Right forelimb (tissue), 1 donor: ENCODE measurements around the gene KLK12.
"Not testable (repeated sequence)": the region's sequence is repeated elsewhere in the genome, so short reads cannot be mapped to it uniquely, and the experiment has no call there.

Experiments
- DNase-seq: peaks from one replicate; pipeline ENCODE4 v3.0.0-alpha.2; 2018

The KLK12 gene

DNA sequence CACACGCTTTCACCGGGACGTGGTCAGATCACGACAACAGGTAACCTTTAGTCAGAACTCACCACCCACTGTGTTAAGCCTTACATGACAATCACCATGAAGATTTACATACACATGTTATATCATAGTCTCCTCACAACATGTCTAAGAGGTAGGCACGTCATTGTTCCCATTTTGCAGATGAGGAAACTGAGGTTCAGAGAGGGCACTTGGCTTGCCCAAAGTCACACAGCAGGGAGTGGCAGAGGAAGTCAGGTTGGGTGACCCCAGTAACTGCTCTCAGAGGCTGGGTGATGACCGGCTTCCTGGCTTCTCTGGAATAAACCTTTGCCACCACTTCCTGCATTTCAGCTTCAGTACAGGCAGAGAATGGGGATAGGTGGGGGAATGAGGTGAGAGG, 20.6 kb downstream of the KLK12 start:
- no peak for DNase-seq

DNA sequence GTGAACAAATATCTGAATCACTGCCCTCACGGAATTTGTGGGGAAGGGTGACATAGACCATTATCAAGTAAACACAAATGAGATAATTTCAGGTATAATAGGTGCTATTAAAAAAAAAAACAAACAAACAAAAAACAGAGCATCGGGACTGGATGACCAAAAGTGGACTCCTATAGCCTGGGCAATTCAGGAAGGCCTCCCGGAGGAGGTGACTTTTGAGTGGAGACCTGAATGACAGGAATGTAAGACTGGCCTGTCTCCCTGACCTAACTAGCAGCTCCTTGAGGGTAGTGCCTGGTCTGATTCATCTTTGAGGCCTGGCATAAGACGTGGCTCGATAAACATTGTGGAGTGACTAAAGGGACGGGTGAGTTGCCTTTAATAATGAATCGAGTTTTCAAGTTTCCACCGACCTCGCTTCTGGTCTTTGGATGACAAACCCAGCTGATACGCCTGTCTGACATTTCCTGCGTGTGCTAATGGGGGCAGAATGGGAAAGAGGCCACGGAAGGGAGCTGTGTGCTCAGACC, 22.1 kb downstream of the KLK12 start:
- no peak for DNase-seq

DNA sequence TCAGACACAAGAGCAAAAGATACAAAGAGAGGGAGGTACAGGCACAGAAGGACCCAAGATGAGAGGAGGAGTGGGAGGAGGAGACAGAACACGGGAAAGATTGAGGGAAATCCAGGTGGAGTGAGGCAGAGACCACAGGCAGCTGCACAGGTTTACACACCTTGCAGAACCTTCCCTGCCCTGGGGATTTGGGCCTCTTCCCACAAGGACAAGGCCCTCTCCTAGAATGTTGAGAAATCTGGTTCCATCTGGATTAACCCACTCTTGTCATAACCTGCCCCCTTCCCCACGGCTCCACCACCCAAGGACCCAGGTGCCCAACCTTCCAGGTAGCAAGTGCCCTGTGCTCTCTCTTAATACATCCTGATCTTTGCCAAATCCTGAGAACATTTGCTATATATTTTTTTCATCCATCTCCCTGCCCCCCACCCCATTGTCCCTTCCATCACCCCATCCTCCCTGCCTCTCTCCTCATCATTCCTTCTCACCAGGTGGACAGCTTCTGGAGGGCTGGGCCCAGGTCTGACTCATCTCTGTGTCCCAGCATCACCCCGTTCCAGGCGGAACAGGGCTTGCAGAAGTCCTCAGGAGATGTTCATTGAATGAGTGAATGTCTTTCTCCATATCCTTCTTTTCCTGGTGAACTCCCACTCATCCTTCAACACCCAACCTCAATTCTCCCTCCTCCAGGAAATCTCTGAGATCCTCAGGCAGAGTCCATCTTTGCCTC, 24.6 kb downstream of the KLK12 start:
- DNase-seq, result no peak

DNA sequence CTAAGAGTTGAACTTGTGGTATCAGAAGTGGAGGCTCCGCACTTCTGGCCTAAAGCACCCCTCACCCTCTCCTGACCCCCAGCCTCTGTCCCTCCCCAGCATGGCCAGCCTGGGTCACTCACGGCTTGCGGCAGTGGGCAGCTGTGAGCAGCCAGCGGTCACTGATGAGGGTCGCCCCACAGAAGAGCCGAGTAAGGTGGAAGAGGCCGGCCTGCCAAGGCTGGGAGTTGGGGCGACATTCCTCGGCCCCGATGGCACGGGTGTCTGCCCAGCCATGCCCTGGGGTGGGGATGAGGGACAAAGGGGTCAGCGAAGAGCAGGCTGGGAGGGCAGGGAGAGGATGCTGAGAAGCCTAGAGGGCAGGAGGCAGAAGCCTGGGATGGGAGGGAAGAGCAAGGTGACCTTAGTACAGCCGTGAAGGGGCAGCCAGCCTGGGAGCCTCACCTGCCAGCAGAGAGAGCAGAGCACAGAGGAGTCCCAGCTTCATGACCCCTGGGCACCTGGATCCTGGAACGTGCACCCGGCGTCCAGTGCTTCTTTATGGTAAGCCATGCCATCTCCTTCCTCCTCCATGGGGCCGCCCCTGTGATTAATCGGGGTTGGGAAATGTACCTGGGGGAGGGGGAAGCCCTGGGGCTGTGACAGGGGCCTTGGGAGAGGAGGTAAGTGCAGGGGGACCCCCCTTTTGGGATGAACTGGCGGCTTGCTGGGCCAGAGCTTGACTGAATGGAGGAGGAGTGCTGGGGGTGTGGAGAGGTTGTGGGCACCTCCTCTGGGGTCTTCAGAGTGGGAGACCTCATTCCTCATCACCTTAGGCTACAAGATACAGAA, 25.5 kb downstream of the KLK12 start:
- no peak for DNase-seq

DNA sequence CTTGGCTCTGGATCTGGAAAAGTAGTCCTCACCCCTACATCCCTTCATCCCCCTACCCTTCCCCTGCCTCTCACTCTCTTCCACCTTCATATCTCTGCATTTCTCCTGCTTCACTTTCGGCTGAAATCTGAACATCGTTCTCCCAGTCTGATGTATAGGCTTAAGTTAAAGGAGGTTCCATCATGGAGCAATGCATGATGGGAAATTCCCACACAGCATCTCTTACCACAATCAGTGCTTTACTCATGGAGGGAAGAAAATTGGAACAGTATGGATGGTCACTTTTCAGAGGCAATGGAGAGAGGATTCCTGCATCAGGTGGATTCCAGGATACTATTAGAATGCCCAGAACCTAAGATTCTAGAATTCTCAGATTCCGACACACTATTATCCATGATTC, 27.3 kb downstream of the KLK12 start:
- no peak for DNase-seq

DNA sequence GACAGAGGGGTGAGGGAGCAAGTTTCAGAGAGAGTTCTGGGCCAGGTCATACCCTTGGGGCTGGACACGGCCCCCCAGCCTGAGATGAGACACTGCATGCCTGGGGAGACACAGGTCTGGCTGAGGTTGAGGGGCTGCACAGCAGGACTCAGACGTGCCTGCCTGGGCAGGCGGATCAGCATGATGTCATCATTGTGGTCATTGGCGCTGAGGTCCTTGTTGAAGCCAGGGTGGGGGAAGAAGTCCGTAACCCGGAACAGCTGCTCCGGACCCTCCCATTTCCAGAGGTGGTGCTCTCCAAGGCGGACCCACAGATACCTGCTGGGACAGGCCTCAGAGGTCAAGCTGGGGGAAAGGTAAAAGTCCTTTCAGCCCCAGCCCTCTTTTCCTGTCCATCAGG, 28.4 kb downstream of the KLK12 start:
- no peak for DNase-seq

DNA sequence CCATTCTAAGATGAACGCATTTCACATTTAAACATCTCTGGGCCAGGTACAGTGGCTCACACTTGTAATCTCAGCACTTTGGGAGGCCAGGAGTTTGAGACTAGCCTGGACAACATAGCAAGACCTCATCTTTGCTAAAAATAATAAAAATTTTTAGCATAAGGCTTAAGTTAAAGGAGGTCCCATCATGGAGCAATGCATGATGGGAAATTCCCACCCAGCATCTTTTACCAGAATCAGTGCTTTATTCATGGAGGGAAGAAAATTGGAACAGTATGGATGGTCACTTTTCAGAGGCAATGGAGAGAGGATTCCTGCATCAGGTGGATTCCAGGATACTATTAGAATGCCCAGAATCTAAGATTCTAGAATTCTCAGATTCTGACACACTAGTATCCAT, 29.6 kb downstream of the KLK12 start:
- no peak for DNase-seq

DNA sequence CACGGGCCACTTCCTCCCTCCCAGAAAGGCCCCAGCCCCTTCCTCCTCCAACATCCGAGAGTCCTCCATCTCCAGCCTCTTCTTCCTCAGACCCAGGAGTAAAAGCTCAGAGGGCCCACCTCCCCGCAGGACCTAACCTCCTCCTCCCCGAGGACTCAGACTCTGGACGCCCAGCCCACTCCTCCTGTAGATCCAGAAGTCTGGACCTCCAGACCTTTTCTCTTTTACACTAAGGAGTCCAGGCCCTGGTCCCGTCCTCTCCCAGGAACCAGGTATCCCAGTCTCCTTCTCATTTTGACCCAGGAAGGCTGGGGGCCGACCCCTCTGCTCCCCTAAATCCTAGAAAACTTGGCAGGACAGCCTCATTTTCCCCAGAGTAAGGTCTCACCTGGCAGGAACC, 31.5 kb downstream of the KLK12 start:
- DNase-seq, result no peak

DNA sequence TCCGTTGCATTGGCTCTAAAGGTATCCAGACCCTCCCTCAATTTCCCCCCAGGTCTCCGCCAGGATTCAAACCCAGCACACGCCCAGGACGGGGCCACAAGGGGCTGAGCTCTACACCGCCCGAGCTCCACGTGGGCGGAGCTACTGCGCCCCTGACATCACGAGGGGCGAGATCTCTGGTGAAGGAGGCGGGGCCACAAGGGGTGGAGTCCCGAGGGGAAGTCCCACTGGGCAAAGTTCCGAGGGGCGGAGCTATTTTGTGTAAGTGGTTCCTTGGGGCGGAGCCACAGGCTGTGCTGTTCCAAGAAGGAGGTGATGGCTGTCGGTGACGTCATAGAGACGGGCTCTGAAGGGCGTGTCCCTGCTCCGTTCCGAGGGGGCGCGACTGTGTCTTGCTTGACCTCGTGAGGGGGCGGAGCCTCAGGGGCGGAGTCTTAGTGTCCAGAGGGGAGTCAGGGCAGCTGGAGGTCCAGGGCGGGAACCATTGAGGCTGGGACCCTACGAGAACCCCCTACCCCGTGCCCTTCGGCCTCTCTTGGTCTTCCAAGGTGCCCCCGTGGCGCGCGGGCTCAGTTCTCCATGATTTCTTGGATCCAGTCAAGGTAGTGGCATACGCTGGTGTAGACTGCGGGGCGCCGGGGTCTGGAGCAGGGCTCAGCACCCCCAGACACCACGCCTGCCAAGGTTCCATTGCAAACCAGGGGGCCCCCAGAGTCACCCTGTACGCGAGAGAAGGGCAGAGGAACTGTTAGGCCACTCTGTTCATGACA, 32.1 kb downstream of the KLK12 start:
- DNase-seq, result no peak

DNA sequence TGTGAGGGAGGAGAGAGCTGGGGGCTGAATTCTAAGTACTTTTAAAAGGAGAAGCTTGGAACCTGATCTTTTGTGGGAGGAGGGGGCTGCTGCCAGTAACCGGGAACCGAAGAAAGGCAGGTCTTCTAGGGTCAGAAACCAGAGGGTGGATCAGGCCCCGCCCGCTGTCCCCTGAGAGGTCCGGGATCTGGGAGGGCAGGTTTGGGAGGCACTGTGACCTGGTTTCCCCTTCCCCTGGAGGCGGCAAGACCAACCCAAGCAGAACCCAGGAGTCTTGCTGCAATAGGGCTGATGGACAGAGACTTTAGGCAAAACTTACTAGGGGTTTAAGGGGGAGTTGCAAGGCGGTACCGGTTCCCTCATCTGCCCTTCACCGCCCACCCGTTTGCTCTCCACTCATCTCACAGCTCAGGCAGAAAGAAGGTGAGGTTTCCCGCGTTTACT, 32.7 kb downstream of the KLK12 start:
- no peak for DNase-seq

DNA sequence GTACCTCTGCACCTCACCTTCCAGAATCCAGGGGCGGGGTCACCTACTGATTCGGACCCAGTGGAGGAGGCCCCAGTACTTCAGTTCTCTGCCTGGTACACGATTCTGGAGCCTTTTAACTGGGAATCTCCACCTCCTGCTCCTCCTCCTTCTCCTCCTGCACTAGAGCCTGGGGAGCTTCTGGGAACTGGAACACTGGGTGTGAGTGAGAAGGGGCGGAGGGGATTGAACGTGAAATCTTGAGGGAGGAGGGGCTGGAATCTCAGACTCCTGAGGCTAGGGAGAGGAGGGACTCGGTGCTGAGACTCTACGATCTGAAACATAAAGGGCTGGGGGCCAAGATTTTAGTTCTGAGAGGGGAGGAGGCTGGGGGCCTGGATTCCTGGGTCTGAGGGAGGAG, 33.3 kb downstream of the KLK12 start, which contains the start of gene KLK8:
Gene KLK8 (minus strand): TSS at position 90 of the 400 bp plus-strand sequence. CDS start 437 bp downstream, outside the sequence.
- DNase-seq, result no peak

DNA sequence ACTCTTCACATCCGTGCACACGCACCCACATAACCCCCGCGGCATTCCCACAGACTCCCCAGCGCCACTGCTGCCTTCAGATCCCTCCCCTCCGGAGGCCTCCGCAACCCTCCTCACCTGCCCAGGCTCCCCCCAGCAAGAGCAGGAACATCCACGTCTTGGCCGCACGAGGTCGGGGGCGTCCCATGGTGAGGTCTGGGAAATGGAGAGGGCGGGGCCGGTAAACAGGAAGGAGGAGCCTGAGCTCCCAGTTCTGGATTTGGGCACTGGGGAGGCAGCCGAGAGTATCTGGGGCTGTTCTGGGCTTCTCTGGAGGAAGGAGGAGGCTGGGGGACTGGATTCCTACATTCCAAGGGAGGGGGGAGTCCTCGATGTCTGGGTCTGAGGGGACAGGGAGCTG, 33.8 kb downstream of the KLK12 start:
- no peak for DNase-seq

DNA sequence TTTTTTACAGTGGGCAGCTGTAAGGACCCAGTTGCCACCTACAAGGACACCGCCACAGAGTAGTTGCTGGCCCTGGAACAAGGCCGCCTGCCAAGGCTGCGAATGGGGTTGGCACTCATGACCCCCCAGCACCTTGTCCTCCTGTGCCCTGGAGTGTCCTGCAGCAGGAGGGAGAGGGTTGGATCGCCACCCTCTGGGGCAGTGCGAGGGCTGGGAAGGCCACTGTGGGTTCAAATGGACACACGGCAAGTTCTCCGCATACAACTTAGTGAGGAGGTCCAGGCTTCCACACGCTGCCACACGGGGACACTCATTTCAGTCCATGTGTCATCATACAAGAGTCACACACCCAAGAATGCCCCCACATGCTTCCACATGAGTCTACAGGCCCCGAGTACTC, 34.4 kb downstream of the KLK12 start:
- no peak for DNase-seq

DNA sequence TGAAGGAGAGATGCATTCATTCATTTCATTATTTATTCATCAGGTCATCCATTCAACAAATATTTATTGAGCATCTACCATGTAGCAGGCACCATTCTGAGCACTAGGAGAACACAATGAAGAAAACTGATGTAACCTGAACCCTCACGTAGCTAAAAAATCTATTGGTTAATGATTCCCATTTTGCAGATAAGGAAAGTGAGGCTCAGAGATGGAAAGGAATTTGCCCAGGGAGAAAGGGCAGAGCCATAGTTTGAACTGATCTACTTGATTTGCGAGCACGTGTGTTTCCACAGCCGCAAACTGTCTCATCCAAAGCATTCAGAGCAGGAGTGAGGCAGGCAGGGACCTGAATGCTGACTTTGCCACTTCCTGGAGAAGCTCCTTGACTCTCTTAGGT, 36.1 kb downstream of the KLK12 start:
- DNase-seq, result no peak

DNA sequence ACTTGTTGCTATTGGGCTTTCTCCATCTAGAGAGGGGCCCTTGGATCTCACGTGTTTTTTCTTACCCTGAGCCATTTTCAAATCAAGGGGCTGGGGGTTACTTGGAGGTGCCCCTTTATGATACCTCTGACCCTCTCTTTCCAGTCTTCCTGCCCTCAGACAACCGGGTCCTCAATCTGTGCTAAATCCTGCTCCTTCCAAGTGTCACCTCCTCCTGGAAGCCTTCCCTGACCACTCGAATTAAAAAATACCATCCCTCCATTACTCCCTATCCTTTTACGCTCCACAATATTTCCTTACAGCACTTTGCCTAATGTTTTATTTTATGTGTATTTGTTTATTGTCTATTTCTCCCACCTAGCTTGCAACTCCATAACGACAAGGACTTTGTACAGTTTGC, 36.7 kb downstream of the KLK12 start:
- no peak for DNase-seq

DNA sequence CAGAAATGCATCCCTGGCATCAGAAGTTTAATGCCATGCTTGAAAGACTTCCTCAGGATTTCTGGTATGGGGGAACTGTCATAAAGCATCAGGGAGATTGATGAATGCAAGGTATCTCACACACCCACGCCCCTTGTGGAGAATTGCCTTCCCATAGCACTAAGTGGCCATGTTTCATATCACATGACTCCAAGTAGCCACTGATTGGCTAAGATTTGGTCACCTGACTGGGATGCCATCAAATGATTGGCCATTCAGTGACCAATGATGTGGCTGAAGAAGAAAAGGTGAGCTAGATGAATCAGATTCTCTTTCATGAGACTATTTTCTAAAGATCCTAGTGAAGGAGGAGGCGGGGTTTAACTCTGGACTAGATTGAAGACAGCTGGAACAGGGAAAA, 40.7 kb downstream of the KLK12 start:
- DNase-seq, result no peak

DNA sequence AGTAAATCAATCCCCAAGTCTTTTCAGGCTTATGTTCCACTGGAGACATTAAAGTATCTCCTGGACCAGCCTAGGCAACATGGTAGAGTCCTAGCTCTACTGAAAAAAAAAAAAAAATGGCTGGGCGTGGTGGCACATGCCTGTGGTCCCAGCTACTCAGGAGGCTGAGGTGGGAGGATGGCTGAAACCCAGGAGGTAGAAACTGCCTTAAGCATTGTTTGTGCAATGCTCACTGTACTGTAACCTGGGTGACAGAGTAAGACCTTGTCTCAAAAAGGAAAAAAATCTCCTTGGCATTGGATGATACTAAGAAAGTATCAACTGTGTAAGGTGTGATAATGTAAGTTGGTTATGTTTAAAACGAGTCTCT, 42.2 kb downstream of the KLK12 start:
- DNase-seq, result no peak

DNA sequence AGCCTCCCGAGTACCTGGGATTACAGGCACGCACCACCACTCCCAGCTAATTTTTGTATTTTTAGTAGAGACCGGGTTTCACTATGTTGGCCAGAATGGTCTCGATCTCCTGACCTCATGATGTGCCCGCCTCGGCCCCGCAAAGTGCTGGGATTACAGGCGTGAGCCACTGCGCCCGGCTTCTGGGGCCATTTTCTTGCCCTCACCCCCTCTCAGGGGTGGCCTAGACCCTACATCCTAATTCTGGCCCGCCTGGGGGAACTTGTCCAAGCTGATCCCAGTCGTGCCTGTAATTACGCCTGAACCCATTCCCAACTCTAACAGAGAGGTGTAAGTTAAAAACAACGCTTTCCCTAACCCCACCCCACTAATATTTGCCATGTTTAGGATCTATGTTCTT, 50.4 kb downstream of the KLK12 start:
- DNase-seq, result not testable (repeated sequence)

DNA sequence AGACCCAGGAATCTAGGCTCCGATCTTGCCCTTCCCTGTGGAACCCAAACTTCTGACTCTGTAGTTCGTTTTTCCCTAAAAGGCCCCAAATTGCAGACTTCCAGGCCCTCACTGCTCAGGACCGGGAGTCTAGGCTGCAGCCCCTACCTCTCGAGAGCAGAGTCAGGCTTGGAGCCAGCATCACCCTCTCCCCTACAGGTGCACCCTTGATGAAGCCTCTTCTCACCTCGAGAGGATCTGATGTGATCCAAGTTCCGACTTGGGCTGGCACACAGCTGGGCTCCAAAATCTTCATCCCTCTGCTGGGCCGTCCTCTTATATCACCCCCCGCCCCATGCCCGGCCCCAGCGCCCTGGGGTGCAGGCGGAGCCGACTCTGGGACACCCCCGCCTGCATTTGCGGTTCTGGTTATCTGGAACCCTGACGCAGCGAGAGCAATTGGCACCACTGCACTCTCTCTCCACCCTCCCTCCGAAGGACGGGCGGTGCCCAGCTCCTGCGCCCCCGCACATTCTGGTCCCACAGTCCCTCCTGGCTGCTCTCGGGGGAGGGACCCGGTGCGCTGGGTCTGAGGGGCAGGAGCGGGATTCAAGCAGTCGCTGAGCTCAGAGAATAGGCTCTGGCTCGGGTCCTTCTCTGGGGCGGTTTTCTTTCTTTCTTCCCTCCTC, 51.0 kb downstream of the KLK12 start, which contains the start of gene KLK7:
Gene KLK7 (minus strand): TSS at position 293 of the 668 bp plus-strand sequence. CDS start 1,518 bp downstream, outside the sequence.
- no peak for DNase-seq

DNA sequence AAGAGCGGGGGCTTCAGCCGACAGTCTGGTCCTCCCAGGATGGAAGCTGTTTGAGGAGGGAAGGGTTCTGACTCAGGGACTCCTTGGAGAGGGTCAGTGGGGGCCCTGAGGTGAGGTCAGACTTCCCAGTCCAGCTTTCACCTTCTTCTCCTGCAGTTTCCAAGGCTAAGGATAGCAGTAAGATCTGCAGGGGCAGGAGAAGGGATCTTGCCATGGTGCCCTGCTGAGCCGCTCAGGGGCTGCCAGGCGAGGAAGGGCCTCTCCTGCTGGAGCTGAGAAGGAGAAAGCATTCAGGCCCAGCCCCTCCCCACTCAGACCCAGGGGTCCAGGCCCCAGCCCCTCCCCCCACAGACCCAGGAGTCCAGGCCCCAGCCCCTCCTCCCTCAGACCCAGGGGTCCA, 52.6 kb downstream of the KLK12 start:
- DNase-seq, result no peak

DNA sequence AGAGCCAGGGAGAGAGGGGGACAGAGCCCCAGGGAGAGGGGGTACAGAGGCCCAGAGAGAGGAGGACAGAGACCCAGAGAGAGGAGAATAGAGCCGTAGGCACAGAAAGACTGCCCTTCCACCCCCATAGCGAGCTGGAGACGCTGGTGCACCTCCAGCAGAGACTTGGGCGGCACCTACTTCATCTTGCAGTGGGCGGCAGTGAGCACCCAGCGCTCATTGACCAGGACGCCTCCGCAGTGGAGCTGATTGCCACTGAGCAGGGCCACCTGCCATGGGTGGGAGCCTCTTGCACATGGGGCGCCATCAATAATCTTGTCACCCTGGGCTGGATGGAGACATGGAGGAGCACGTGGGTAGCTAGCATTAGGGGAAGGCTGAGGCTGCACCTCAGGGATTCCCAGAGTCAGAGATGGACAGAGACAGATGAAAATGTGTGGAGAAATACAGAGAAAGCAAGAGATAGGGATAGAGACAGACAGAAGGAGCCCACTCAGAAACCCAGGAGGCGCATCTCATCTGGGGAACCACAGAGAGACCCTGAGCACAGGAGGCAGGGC, 53.1 kb downstream of the KLK12 start:
- DNase-seq, result no peak

DNA sequence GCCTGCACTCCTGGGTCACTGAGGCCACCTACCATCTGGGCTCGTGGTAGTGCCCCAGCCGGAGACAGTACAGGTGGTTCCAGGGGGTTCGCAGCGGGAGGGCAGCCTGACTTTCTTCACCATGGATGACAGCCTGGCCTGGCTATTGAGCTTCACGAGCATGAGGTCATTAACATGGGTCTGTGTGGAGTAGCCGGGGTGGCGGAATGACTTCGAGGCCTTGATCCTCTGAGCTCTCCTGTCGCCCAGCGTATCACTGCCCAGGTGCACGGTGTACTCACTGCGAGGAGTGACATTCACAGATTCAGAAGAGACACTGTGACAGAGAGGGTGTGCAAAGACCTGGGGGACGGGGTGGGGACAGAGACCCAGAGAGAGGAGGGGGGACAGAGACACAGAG, 54.6 kb downstream of the KLK12 start:
- no peak for DNase-seq
